ENCODE data around the gene PRR5. TPM values are rescaled to one million over a fixed set of nuclear protein-coding genes. Genes with fewer than 3 reads are reported as not detected.

Gene PRR5
- total RNA-seq, 1 donor from 2014 or later, result 63.6 TPM

GRCh38 chr22:44750481-44750880 is 48.5 kb downstream of the PRR5 start:
- no peaks in the 10 kb centered on the region for H3K27me3 Mint-ChIP-seq (ENCODE audit: low read depth)
- no peak for TF ChIP-seq CTCF (IDR thresholded peaks at IDR 0.05; ENCODE audit: unreplicated experiment)
- no peak overlapping the region for H3K4me3 Mint-ChIP-seq
- no peak for DNase-seq (ENCODE audit: low spot score in 2 of 2, unreplicated experiment in 2 of 2)
- peaks cover 45% of the 10 kb centered on the region for H3K4me1 Mint-ChIP-seq
- H3K27ac Mint-ChIP-seq, result no peak overlapping the region
- H3K9me3 Mint-ChIP-seq, result no peaks in the 10 kb centered on the region
- no peaks in the 10 kb centered on the region for H3K36me3 Mint-ChIP-seq

GRCh38 chr22:44752285-44753188 is 50.5 kb downstream of the PRR5 start, which contains the start of gene ARHGAP8:
Gene ARHGAP8, plus strand, starts transcription at chr22:44752575. Its CDS starts 33,953 bp downstream, at chr22:44786528.
- Mint-ChIP-seq H3K27ac (peak within 1 kb of the TSS; percentile 100), H3K4me3 (peak within 1 kb of the TSS; percentile 83), H3K36me3 (no peaks in the 10 kb centered on the region), H3K4me1 (peaks cover 45% of the 10 kb centered on the region), H3K27me3 (ENCODE audit: low read depth) (no peaks in the 10 kb centered on the region), H3K9me3 (no peaks in the 10 kb centered on the region)
- no peak for DNase-seq (ENCODE audit: low spot score in 2 of 2, unreplicated experiment in 2 of 2)
- TF ChIP-seq CTCF (IDR thresholded peaks at IDR 0.05; ENCODE audit: unreplicated experiment), result no peak

GRCh38 chr22:44753189-44754042 is 51.4 kb downstream of the PRR5 start:
- peaks cover 51% of the 10 kb centered on the region for H3K4me1 Mint-ChIP-seq
- peak overlapping the region; percentile 83 for H3K4me3 Mint-ChIP-seq
- H3K27me3 Mint-ChIP-seq (ENCODE audit: low read depth), result no peaks in the 10 kb centered on the region
- no peaks in the 10 kb centered on the region for H3K9me3 Mint-ChIP-seq
- peak overlapping the region; percentile 100 for H3K27ac Mint-ChIP-seq
- TF ChIP-seq CTCF (IDR thresholded peaks at IDR 0.05; ENCODE audit: unreplicated experiment), result no peak
- peak in 1 of 2 experiments; percentile 70 for DNase-seq (ENCODE audit: low spot score in 2 of 2, unreplicated experiment in 2 of 2)
- no peaks in the 10 kb centered on the region for H3K36me3 Mint-ChIP-seq

GRCh38 chr22:44754998-44755397 is 53.0 kb downstream of the PRR5 start:
- H3K9me3 Mint-ChIP-seq, result no peaks in the 10 kb centered on the region
- H3K27ac Mint-ChIP-seq, result peak overlapping the region; percentile 100
- peaks cover 65% of the 10 kb centered on the region for H3K4me1 Mint-ChIP-seq
- DNase-seq (ENCODE audit: low spot score in 2 of 2, unreplicated experiment in 2 of 2), result no peak
- peak overlapping the region; percentile 83 for H3K4me3 Mint-ChIP-seq
- H3K36me3 Mint-ChIP-seq, result peaks cover 2% of the 10 kb centered on the region
- no peaks in the 10 kb centered on the region for H3K27me3 Mint-ChIP-seq (ENCODE audit: low read depth)
- TF ChIP-seq CTCF (IDR thresholded peaks at IDR 0.05; ENCODE audit: unreplicated experiment), result no peak

- Mint-ChIP-seq H3K27ac (peak overlapping the region; percentile 100), H3K9me3 (no peaks in the 10 kb centered on the region), H3K27me3 (ENCODE audit: low read depth) (no peaks in the 10 kb centered on the region), H3K4me1 (peaks cover 69% of the 10 kb centered on the region), H3K4me3 (peak overlapping the region; percentile 83), H3K36me3 (peaks cover 2% of the 10 kb centered on the region)
- no peak for DNase-seq (ENCODE audit: low spot score in 2 of 2, unreplicated experiment in 2 of 2)
- no peak for TF ChIP-seq CTCF (IDR thresholded peaks at IDR 0.05; ENCODE audit: unreplicated experiment)
Measured at GRCh38 chr22:44755417-44755816, 53.4 kb downstream of the PRR5 start.
